LNCAP (cell line): ENCODE measurements around the gene FMO3.

Source experiments
- CTCF ChIP-seq: fragments of 450-650 bp; IDR thresholded peaks from 2 replicates; pipeline ENCODE4 v1.5.1; 2017; ENCODE audit warnings: mild to moderate bottlenecking

FMO3 gene

DNA sequence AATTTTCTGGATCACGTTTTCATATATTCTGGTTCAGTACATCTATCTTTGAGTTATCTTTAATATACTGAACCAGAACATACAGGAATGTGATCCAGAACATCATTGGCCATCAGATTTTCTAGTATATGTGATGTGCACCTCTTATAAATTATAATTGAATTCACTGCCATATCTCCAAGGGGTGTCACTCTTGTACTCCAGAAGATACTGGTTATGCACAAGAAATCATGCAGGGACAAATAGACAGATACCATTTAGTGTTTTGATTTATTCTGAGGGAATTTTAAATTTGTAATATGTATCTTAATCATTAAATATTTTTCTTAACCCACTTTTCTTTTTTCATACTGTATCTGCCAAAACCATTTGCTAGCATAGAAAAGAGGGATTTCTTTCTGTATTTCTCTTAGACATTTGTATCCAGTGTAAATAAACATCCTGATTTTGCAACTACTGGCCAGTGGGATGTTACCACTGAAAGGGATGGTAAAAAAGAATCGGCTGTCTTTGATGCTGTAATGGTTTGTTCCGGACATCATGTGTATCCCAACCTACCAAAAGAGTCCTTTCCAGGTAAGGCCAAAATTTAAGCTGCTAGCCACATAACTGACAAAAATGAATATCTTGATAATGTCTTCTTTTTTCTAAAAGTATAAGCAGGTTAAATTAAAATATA is 16.7 kb downstream of the FMO3 start:
- peak; percentile 15; the same call in 1 of the 2 replicates for TF ChIP-seq CTCF

- no peak for TF ChIP-seq CTCF
Measured at GRCh38 chr1:171107969-171108368, 17.3 kb downstream of the FMO3 start.

- TF ChIP-seq CTCF, result no peak
Measured at GRCh38 chr1:171109966-171110365, 19.3 kb downstream of the FMO3 start.

GRCh38 chr1:171110621-171111326 is 20.1 kb downstream of the FMO3 start:
- TF ChIP-seq CTCF, result no peak

- no peak for TF ChIP-seq CTCF
Measured at GRCh38 chr1:171112119-171112518, 21.4 kb downstream of the FMO3 start.

- no peak for TF ChIP-seq CTCF
Measured at GRCh38 chr1:171113382-171113781, 22.7 kb downstream of the FMO3 start.

- TF ChIP-seq CTCF, result no peak
Measured at GRCh38 chr1:171115280-171115897, 24.7 kb downstream of the FMO3 start.
